Measurements from ENCODE around the gene TPSB2.
A peak's percentile ranks its signal among the peaks of the same experiment; 100 is the strongest.
"Not testable (repeated sequence)": the region's sequence is repeated elsewhere in the genome, so short reads cannot be mapped to it uniquely, and the experiment has no call there.

The TPSB2 gene

DNA sequence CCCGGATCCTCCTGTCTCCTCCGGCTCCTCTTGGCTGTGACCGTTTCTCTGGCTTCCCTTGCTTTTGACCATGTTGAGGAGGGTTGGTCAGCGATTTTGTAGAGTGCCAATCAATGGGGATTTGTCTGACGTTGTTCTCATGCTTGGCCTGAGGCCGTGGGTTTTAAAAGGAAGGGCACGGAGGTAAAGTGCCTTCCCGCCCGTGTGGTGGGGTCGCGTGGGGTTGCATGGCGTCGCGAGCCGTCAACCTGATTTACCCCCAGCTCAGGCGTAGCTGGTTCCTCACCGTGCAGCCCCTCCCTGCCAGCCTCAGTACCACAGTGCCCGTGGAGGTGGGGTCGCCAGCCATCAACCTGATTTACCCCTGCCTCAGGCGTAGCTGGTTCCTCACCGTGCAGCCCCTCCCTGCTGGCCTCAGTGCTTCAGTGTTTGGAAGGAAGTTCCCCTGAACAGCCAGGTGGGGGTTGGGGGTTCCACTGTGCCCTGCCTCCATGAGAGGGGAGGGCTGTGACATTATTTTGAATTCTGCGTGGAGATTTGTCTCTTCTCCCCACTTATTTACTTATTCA is 15.6 kb upstream of the TPSB2 start:
- Histone ChIP-seq H4K8ac (ENCODE audit: low read length) (no peak overlapping the region), H2AFZ (ENCODE audit: low read depth, low read length) (no peak overlapping the region), H3K9me3 (ENCODE audit: control insufficient read depth, low read length) (no peaks in the 10 kb centered on the region)

DNA sequence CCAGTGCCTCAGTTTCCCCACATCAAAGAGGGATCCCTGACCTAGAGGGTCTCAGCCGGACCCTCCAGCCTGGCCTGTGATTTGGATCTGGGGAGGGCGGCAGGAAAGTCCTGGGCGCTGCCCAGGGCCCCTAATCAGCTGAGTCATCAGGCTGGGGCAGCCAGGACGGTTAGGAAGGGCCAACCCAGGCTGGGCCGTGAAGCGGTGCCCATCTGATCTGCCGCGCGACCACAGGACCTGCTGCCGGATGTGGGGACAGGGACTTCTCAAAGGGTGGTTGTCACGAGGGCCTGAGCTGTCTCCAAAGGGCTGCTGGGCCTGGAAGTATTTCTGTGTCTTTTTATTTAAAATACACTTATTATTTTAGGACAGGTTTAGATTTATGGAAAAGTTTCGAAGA is 14.9 kb upstream of the TPSB2 start:
- no peaks in the 10 kb centered on the region for H3K36me3 ChIP-seq (ENCODE audit: control insufficient read depth in 1 of 2, insufficient read depth in 2 of 2, low read depth in 1 of 2, low read length in 2 of 2)

More for the DNA sequence above, 15.6 kb upstream of the TPSB2 start:
- H4K91ac ChIP-seq (ENCODE audit: low read length), result no peak overlapping the region
- no peak overlapping the region for H2AK5ac ChIP-seq (ENCODE audit: low read length, severe bottlenecking)
- H2BK120ac ChIP-seq (ENCODE audit: low read depth, low read length), result no peak overlapping the region
- no peak for DNase-seq
- peaks cover 4% of the 10 kb centered on the region for H3K4me1 ChIP-seq (ENCODE audit: control insufficient read depth, insufficient read depth, low read depth, low read length)
- no peak overlapping the region for H3K9ac ChIP-seq (ENCODE audit: low read length)
- no peaks in the 10 kb centered on the region for H3K79me1 ChIP-seq (replicated peaks; ENCODE audit: low read length, poor library complexity, severe bottlenecking)
- H3K4ac ChIP-seq (ENCODE audit: low read depth in 1 of 2, low read length in 2 of 2), result no peak overlapping the region
- H3K18ac ChIP-seq (ENCODE audit: low read depth in 1 of 2, low read length in 2 of 2), result no peak overlapping the region
- H2BK5ac ChIP-seq (ENCODE audit: low read depth, low read length, poor library complexity, severe bottlenecking), result no peak overlapping the region
- no peak overlapping the region for H3K4me3 ChIP-seq (ENCODE audit: insufficient read depth in 1 of 2, low read depth in 1 of 2, low read length in 2 of 2)
- H3K27ac ChIP-seq (ENCODE audit: low read length, poor library complexity, severe bottlenecking), result no peak overlapping the region
- H3K4me2 ChIP-seq (ENCODE audit: low read length, poor library complexity, severe bottlenecking), result no peak overlapping the region
- 82% methylated on average over 21 of the region's 22 CpGs for whole genome bisulfite sequencing
- no peaks in the 10 kb centered on the region for H3K36me3 ChIP-seq (ENCODE audit: control insufficient read depth in 1 of 2, insufficient read depth in 2 of 2, low read depth in 1 of 2, low read length in 2 of 2)
- H2BK15ac ChIP-seq (ENCODE audit: low read depth, poor library complexity, severe bottlenecking), result no peak overlapping the region
- no peak overlapping the region for H3K14ac ChIP-seq (ENCODE audit: low read length in 2 of 2)
- H2BK12ac ChIP-seq (ENCODE audit: low read length in 2 of 2), result no peak overlapping the region
- H3K27me3 ChIP-seq (ENCODE audit: control insufficient read depth in 1 of 2, insufficient read depth in 1 of 2, low read length in 2 of 2), result peaks cover 9 to 34% of the 10 kb centered on the region in 2 experiments
- no peak overlapping the region for H3K23ac ChIP-seq (ENCODE audit: low read length in 2 of 2)

DNA sequence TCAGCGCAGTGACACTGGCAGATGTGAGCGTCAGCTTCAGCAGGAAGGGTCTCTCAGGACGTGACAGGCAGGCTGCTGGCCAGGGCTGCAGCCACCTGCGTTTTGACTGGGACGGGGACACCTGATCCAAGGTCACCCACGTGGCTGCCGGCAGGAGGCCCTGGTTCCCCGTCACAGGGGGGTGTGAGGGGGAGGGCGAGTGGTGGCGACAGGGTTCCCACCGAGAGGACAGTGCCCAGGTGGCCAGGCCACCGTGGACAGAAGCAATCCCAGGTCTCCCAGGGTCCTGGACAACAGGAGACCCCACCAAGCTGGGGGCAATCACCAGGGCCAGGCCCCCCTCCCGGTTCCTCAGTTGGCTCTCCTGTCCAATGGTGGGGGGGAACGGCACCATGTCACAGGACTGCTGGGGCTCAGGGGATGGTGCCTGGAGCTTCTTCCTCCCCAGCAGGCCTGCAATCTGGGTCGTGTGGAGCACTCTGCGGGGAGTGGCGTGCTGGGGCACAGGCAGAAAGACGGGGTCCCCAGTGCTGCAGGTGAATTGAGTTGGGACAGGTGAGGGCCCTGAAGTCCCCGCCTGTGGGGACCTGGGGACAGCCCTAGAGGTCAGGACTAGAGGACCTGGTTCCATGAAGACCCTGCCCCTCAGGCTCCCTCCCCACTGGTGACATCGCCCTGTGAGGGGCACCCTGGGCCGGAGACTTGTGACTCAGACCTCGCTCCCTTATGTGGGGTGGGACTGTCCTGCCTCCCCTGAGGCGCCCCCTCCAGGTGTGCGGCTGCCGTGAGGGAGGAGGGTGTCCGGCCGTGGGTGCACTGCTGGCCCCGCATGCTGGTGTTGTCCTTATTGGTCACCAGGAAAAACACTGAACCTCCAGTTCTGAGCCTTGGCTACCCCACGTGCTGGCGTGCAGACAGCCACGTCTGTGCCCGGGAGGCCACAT is 14.2 kb upstream of the TPSB2 start:
- H3K4me3 ChIP-seq (ENCODE audit: insufficient read depth in 1 of 2, low read depth in 1 of 2, low read length in 2 of 2); H3K18ac ChIP-seq (ENCODE audit: low read depth in 1 of 2, low read length in 2 of 2); H3K27ac ChIP-seq (ENCODE audit: low read length, poor library complexity, severe bottlenecking); H2BK12ac ChIP-seq (ENCODE audit: low read length in 2 of 2); H4K8ac ChIP-seq (ENCODE audit: low read length); H3K4me2 ChIP-seq (ENCODE audit: low read length, poor library complexity, severe bottlenecking); H2AK5ac ChIP-seq (ENCODE audit: low read length, severe bottlenecking); H3K4me1 ChIP-seq (ENCODE audit: control insufficient read depth, insufficient read depth, low read depth, low read length); H3K9me3 ChIP-seq (ENCODE audit: control insufficient read depth, low read length); H3K23ac ChIP-seq (ENCODE audit: low read length in 2 of 2); H4K91ac ChIP-seq (ENCODE audit: low read length); H2AFZ ChIP-seq (ENCODE audit: low read depth, low read length); H3K4ac ChIP-seq (ENCODE audit: low read depth in 1 of 2, low read length in 2 of 2); H2BK5ac ChIP-seq (ENCODE audit: low read depth, low read length, poor library complexity, severe bottlenecking); H3K14ac ChIP-seq (ENCODE audit: low read length in 2 of 2); H2BK120ac ChIP-seq (ENCODE audit: low read depth, low read length); H3K9ac ChIP-seq (ENCODE audit: low read length); DNase-seq; H3K36me3 ChIP-seq (ENCODE audit: control insufficient read depth in 1 of 2, insufficient read depth in 2 of 2, low read depth in 1 of 2, low read length in 2 of 2); H3K79me1 ChIP-seq (replicated peaks; ENCODE audit: low read length, poor library complexity, severe bottlenecking); H2BK15ac ChIP-seq (ENCODE audit: low read depth, poor library complexity, severe bottlenecking): not testable (repeated sequence)
- 75% methylated on average over 23 of the region's 32 CpGs for WGBS
- H3K27me3 ChIP-seq (ENCODE audit: control insufficient read depth in 1 of 2, insufficient read depth in 1 of 2, low read length in 2 of 2), result peaks cover 9 to 34% of the 10 kb centered on the region in 2 experiments

More for the DNA sequence above, 14.9 kb upstream of the TPSB2 start:
- Histone ChIP-seq H2BK120ac (ENCODE audit: low read depth, low read length) (no peak overlapping the region), H2BK12ac (ENCODE audit: low read length in 2 of 2) (no peak overlapping the region), H3K79me1 (replicated peaks; ENCODE audit: low read length, poor library complexity, severe bottlenecking) (no peaks in the 10 kb centered on the region), H2BK5ac (ENCODE audit: low read depth, low read length, poor library complexity, severe bottlenecking) (no peak overlapping the region), H3K4me2 (ENCODE audit: low read length, poor library complexity, severe bottlenecking) (no peak overlapping the region), H3K18ac (ENCODE audit: low read depth in 1 of 2, low read length in 2 of 2) (no peak overlapping the region), H4K8ac (ENCODE audit: low read length) (no peak overlapping the region), H3K4ac (ENCODE audit: low read depth in 1 of 2, low read length in 2 of 2) (no peak overlapping the region), H2BK15ac (ENCODE audit: low read depth, poor library complexity, severe bottlenecking) (peak overlapping the region; percentile 28), H3K9ac (ENCODE audit: low read length) (no peak overlapping the region), H3K4me1 (ENCODE audit: control insufficient read depth, insufficient read depth, low read depth, low read length) (peaks cover 4% of the 10 kb centered on the region), H3K27ac (ENCODE audit: low read length, poor library complexity, severe bottlenecking) (no peak overlapping the region), H3K9me3 (ENCODE audit: control insufficient read depth, low read length) (no peaks in the 10 kb centered on the region), H2AFZ (ENCODE audit: low read depth, low read length) (no peak overlapping the region), H4K91ac (ENCODE audit: low read length) (no peak overlapping the region), H3K14ac (ENCODE audit: low read length in 2 of 2) (no peak overlapping the region), H2AK5ac (ENCODE audit: low read length, severe bottlenecking) (no peak overlapping the region), H3K4me3 (ENCODE audit: insufficient read depth in 1 of 2, low read depth in 1 of 2, low read length in 2 of 2) (no peak overlapping the region), H3K27me3 (ENCODE audit: control insufficient read depth in 1 of 2, insufficient read depth in 1 of 2, low read length in 2 of 2) (peaks cover 9 to 34% of the 10 kb centered on the region in 2 experiments), H3K23ac (ENCODE audit: low read length in 2 of 2) (no peak overlapping the region)
- DNase-seq, result no peak
- 86% methylated on average over 11 of the region's 12 CpGs for WGBS

DNA sequence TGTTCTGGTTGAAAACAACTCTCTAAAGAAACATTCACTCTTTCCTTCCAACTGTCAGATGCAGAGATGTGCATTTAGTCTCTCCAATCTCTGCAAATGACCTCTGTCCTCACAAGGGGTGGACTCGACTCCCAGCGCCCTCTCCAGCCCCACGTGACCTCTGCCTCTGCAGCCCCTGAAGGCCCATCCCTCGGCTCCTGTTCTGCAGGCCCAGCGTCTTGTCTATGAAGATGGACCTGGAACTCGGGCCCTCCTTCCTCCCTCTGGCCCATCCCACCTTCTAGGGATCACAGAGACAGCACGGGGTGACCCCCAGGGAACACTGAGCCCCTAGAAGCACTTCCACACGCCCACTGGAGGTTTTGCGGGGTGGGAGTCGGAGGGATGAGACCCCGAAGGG is 13.4 kb upstream of the TPSB2 start:
- DNase-seq; H3K23ac ChIP-seq (ENCODE audit: low read length in 2 of 2); H3K4me3 ChIP-seq (ENCODE audit: insufficient read depth in 1 of 2, low read depth in 1 of 2, low read length in 2 of 2); H3K18ac ChIP-seq (ENCODE audit: low read depth in 1 of 2, low read length in 2 of 2); H2BK15ac ChIP-seq (ENCODE audit: low read depth, poor library complexity, severe bottlenecking); H2BK12ac ChIP-seq (ENCODE audit: low read length in 2 of 2); H3K79me1 ChIP-seq (replicated peaks; ENCODE audit: low read length, poor library complexity, severe bottlenecking); H2AFZ ChIP-seq (ENCODE audit: low read depth, low read length); H2BK5ac ChIP-seq (ENCODE audit: low read depth, low read length, poor library complexity, severe bottlenecking); H3K36me3 ChIP-seq (ENCODE audit: control insufficient read depth in 1 of 2, insufficient read depth in 2 of 2, low read depth in 1 of 2, low read length in 2 of 2); H3K9ac ChIP-seq (ENCODE audit: low read length); H3K4me1 ChIP-seq (ENCODE audit: control insufficient read depth, insufficient read depth, low read depth, low read length); H4K91ac ChIP-seq (ENCODE audit: low read length); H2BK120ac ChIP-seq (ENCODE audit: low read depth, low read length); H3K4ac ChIP-seq (ENCODE audit: low read depth in 1 of 2, low read length in 2 of 2); H3K4me2 ChIP-seq (ENCODE audit: low read length, poor library complexity, severe bottlenecking); H3K9me3 ChIP-seq (ENCODE audit: control insufficient read depth, low read length); H3K27ac ChIP-seq (ENCODE audit: low read length, poor library complexity, severe bottlenecking); H2AK5ac ChIP-seq (ENCODE audit: low read length, severe bottlenecking); H4K8ac ChIP-seq (ENCODE audit: low read length); H3K14ac ChIP-seq (ENCODE audit: low read length in 2 of 2): not testable (repeated sequence)
- peaks cover 9 to 39% of the 10 kb centered on the region in 2 experiments for H3K27me3 ChIP-seq (ENCODE audit: control insufficient read depth in 1 of 2, insufficient read depth in 1 of 2, low read length in 2 of 2)
- WGBS, result 55% methylated on average over 4 of the region's 11 CpGs

All from mesenchymal stem cell (in vitro differentiated cells and primary cell).